CD14-positive monocyte (primary cell): Measurements from ENCODE around the gene SHQ1. TPM values are rescaled to one million over a fixed set of nuclear protein-coding genes. Genes with fewer than 3 reads are reported as not detected.

Experiments used
- DNase-seq, 3 donors: peaks; one replicate each; pipeline ENCODE4 v3.0.0-alpha.2; 2011 to 2022
- H2AFZ ChIP-seq: 2 replicates; pipeline ENCODE4 v1.6.0; 2012; ENCODE audit warnings: mild to moderate bottlenecking, low read depth, low read length, inconsistent platforms; ENCODE audit not compliant: insufficient read depth, poor library complexity, severe bottlenecking
- H3K27ac ChIP-seq, 2 donors: 1 replicate in 1 of 2; 2 replicates in 1 of 2; pipeline ENCODE4 v1.5.1; 2012 to 2013; ENCODE audit warnings: low read length in 2 of 2, control low read depth in 1 of 2, inconsistent platforms in 1 of 2, low read depth in 1 of 2, mild to moderate bottlenecking in 1 of 2
- H3K27me3 ChIP-seq, 2 donors: one replicate each; pipeline versions ENCODE4 v1.6.0 to v1.6.1; 2011 to 2013; ENCODE audit warnings: low read length in 2 of 2; ENCODE audit not compliant: control insufficient read depth in 2 of 2, insufficient read depth in 2 of 2
- H3K36me3 ChIP-seq, 2 donors: replicated peaks in 1 of 2; 1 replicate in 1 of 2; 2 replicates in 1 of 2; pipeline versions ENCODE4 v1.5.1 to v1.6.1; 2012 to 2013; ENCODE audit warnings: low read length in 2 of 2, control low read depth in 1 of 2, inconsistent platforms in 1 of 2, mild to moderate bottlenecking in 1 of 2; ENCODE audit not compliant: insufficient read depth in 2 of 2, control insufficient read depth in 1 of 2
- H3K4me1 ChIP-seq, 2 donors: 1 replicate in 1 of 2; 2 replicates in 1 of 2; pipeline versions ENCODE4 v1.5.1 to v1.6.1; 2012 to 2013; ENCODE audit warnings: low read length in 2 of 2, control low read depth in 1 of 2, inconsistent platforms in 1 of 2, mild to moderate bottlenecking in 1 of 2, moderate library complexity in 1 of 2; ENCODE audit not compliant: insufficient read depth in 2 of 2, control insufficient read depth in 1 of 2
- H3K4me2 ChIP-seq: replicated peaks from 2 replicates; pipeline ENCODE3; 2012; ENCODE audit warnings: low read length, moderate library complexity, mild to moderate bottlenecking; ENCODE audit not compliant: poor library complexity, severe bottlenecking; ENCODE audit errors: extremely low read depth
- H3K4me3 ChIP-seq, 3 experiments: fragments of 200-600 bp in 1 of 3; sonication (generic) in 1 of 3; replicated peaks in 1 of 3; 1 replicate in 2 of 3; 2 replicates in 1 of 3; pipeline ENCODE4 v1.5.1; 2011 to 2013; ENCODE audit warnings: low read length in 3 of 3, mild to moderate bottlenecking in 3 of 3, control low read depth in 2 of 3, low read depth in 2 of 3, inconsistent platforms in 1 of 3, moderate library complexity in 1 of 3
- H3K79me2 ChIP-seq: 2 replicates; pipeline ENCODE4 v1.6.0; 2012; ENCODE audit warnings: mild to moderate bottlenecking, control low read depth, inconsistent platforms, low read length, moderate library complexity; ENCODE audit not compliant: insufficient read depth
- H3K9ac ChIP-seq: 2 replicates; pipeline ENCODE4 v1.6.0; 2017; ENCODE audit warnings: low read length, mild to moderate bottlenecking; ENCODE audit not compliant: insufficient read depth, poor library complexity, severe bottlenecking
- H3K9me3 ChIP-seq, 2 donors: replicated peaks in 1 of 2; 1 replicate in 1 of 2; 2 replicates in 1 of 2; pipeline versions ENCODE4 v1.5.1 to v1.6.1; 2012 to 2013; ENCODE audit warnings: low read length in 2 of 2, control low read depth in 1 of 2; ENCODE audit not compliant: control insufficient read depth in 1 of 2, insufficient read depth in 1 of 2
- H4K20me1 ChIP-seq: 2 replicates; pipeline ENCODE4 v1.6.0; 2012; ENCODE audit warnings: mild to moderate bottlenecking, low read length, control low read depth, moderate library complexity; ENCODE audit not compliant: insufficient read depth
- H3K27ac Mint-ChIP-seq, 7 donors: one replicate each; pipeline ENCODE4 v1.8.0; 2020; ENCODE audit warnings: mild to moderate bottlenecking in 7 of 7, mixed read lengths in 7 of 7, moderate library complexity in 6 of 7, inconsistent platforms in 2 of 7
- H3K27me3 Mint-ChIP-seq, 3 donors: one replicate each; pipeline ENCODE4 v1.8.0; 2021 to 2022; ENCODE audit warnings: low read depth in 3 of 3, mild to moderate bottlenecking in 3 of 3, mixed read lengths in 3 of 3, moderate library complexity in 3 of 3, inconsistent platforms in 1 of 3
- H3K36me3 Mint-ChIP-seq, 2 donors: one replicate each; pipeline ENCODE4 v1.8.0; 2020; ENCODE audit warnings: mixed read lengths in 2 of 2, inconsistent platforms in 1 of 2, mild to moderate bottlenecking in 1 of 2
- H3K4me1 Mint-ChIP-seq: one replicate; pipeline ENCODE4 v1.8.0; 2020; ENCODE audit warnings: mild to moderate bottlenecking, mixed read lengths
- H3K4me3 Mint-ChIP-seq, 2 donors: one replicate each; pipeline ENCODE4 v1.8.0; 2020; ENCODE audit warnings: mild to moderate bottlenecking in 2 of 2, mixed read lengths in 2 of 2, moderate library complexity in 1 of 2
- H3K9me3 Mint-ChIP-seq, 7 donors: one replicate each; pipeline ENCODE4 v1.8.0; 2020 to 2022; ENCODE audit warnings: mixed read lengths in 7 of 7, mild to moderate bottlenecking in 6 of 7, moderate library complexity in 6 of 7, inconsistent platforms in 2 of 7
- CTCF ChIP-seq: fragments of 200-600 bp; IDR thresholded peaks from one replicate; pipeline ENCODE4 v1.8.0; 2022; ENCODE audit warnings: antibody characterized with exemption, mild to moderate bottlenecking
- WGBS: methylation state at CpG from one replicate; pipeline ENCODE4 v1.1.5; 2013; ENCODE audit warnings: missing lambda C conversion rate; ENCODE audit not compliant: insufficient coverage; 5-methylcytosine and 5-hydroxymethylcytosine counted together
- intact Hi-C, 2 donors: fragments of 100-400 bp; cut with micrococcal nuclease; formaldehyde crosslinking; loops; one replicate each; pipeline versions ENCODE4 v1.15.0 to v1.15.1; 2023
- polyA plus RNA-seq, 3 donors: library from polyadenylated mRNA; depleted of rRNA in 1 of 3; unstranded in 2 of 3; stranded (reverse) in 1 of 3; fragments of 300-500 nt in 2 of 3; fragments of >200 nt in 1 of 3; fragmentation: Illumina TruSeq in 2 of 3; gene quantifications; 1 replicate in 2 of 3; 2 replicates in 1 of 3; pipeline ENCODE4 v1.2.3, GENCODE V29; 2012 to 2021

The SHQ1 gene
- polyA plus RNA-seq, 3 donors = 3.5 to 31.6 (median 8.2) TPM

GRCh38 chr3:72746430-72747411 lies 101.5 kb downstream of the SHQ1 start:
- Histone ChIP-seq H3K9me3 (no peaks in the 10 kb centered on the region), H2AFZ (no peak overlapping the region), H4K20me1 (no peaks in the 10 kb centered on the region), H3K27ac (no peak overlapping the region), H3K4me1 (peaks cover 13 to 15% of the 10 kb centered on the region in 2 donors), H3K4me3 (no peak overlapping the region), H3K9ac (no peak overlapping the region), H3K79me2 (no peaks in the 10 kb centered on the region), H3K36me3 (peaks cover 0 to 5% of the 10 kb centered on the region in 2 donors), H3K27me3 (peaks cover 2 to 8% of the 10 kb centered on the region in 2 donors), H3K4me2 (no peak overlapping the region)
- intact Hi-C loops = no loop called here
- Mint-ChIP-seq H3K36me3 (peaks cover 8 to 17% of the 10 kb centered on the region in 2 donors), H3K27ac (no peak overlapping the region), H3K9me3 (peaks cover 0 to 3% (median 0%) of the 10 kb centered on the region in 7 donors), H3K4me3 (no peak overlapping the region), H3K4me1 (peaks cover 26% of the 10 kb centered on the region), H3K27me3 (peaks cover 2 to 23% (median 6%) of the 10 kb centered on the region in 3 donors)
- no peak for DNase-seq
- 100% methylated on average over 3 of the region's 11 CpGs for WGBS
- TF ChIP-seq CTCF = no peak

DNA sequence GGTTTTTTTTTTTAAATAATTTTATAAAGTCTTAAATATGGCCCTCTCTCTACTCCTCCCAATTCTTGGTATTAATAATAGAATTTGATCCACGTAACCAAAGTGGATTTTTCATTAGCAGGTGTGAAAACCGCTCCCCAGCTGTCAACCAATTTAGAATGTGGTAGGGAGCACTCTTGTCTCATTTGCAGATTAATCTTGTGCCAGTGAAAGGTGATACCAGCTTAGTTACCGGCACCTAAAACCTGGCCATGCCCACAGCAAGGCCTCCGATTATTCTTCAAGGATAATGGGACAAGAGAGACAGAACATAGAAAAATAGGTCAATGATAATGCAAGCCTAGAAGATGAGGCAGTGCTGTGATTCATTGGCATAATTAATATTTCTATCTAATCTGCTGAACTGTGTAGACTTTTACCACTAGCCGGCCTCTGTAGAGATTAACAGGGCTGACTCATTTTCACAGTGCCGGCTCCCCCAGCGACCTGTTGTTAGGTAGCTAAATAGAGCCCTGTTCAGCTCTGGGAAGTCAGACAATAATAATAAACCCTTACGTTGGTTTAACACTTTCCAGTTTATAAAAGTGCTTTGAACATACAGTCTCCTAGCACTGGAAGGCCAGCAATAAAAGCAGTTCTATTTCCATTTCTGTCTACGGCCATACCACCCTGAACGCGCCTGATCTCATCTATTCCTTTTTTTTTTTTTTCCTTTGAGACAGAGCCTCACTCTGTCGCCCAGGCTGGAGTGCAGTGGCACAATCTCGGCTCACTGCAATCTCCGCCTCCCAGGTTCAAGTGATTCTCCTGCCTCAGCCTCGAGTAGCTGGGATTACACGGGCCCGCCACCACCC lies 102.9 kb downstream of the SHQ1 start:
- H2AFZ ChIP-seq = no peak overlapping the region
- H3K27ac ChIP-seq = no peak overlapping the region
- H3K4me3 ChIP-seq = no peak overlapping the region
- H3K4me1 ChIP-seq = peaks cover 13 to 15% of the 10 kb centered on the region in 2 donors
- Mint-ChIP-seq H3K27me3 (peaks cover 2 to 30% (median 6%) of the 10 kb centered on the region in 3 donors), H3K36me3 (peaks cover 8 to 14% of the 10 kb centered on the region in 2 donors), H3K4me1 (peaks cover 28% of the 10 kb centered on the region), H3K9me3 (peaks cover 0 to 3% (median 0%) of the 10 kb centered on the region in 7 donors), H3K27ac (no peak overlapping the region), H3K4me3 (no peak overlapping the region)
- intact Hi-C loops = no loop called here
- H3K79me2 ChIP-seq = no peaks in the 10 kb centered on the region
- no peaks in the 10 kb centered on the region for H3K9me3 ChIP-seq
- whole genome bisulfite sequencing = 94% methylated on average over 8 of the region's 17 CpGs
- no peak for DNase-seq
- no peaks in the 10 kb centered on the region for H4K20me1 ChIP-seq
- H3K27me3 ChIP-seq = peaks cover 2 to 8% of the 10 kb centered on the region in 2 donors
- H3K9ac ChIP-seq = no peak overlapping the region
- TF ChIP-seq CTCF = no peak
- no peak overlapping the region for H3K4me2 ChIP-seq
- peaks cover 0 to 3% of the 10 kb centered on the region in 2 donors for H3K36me3 ChIP-seq
